Peyer's patch (tissue), 4 donors: ENCODE results near the gene TRIM63. TPM values are rescaled to one million over a fixed set of nuclear protein-coding genes. Genes with fewer than 3 reads are reported as not detected.
A peak's percentile ranks its signal among the peaks of the same experiment; 100 is the strongest.

Experiments used
- DNase-seq, 3 donors: peaks; one replicate each; pipeline ENCODE4 v3.0.0-alpha.2; 2017 to 2019
- H3K27ac ChIP-seq, 4 donors: fragments of 200-600 bp; sonication (generic); one replicate each; pipeline ENCODE4 v1.5.1; 2016 to 2019
- H3K27me3 ChIP-seq, 2 donors: fragments of 200-600 bp; sonication (generic); one replicate each; pipeline ENCODE4 v1.5.1; 2019
- H3K36me3 ChIP-seq, 3 donors: fragments of 200-600 bp; sonication (generic); one replicate each; pipeline ENCODE4 v1.5.1; 2016 to 2019
- H3K4me1 ChIP-seq, 4 donors: fragments of 200-600 bp; sonication (generic); one replicate each; pipeline ENCODE4 v1.5.1; 2016 to 2019
- H3K4me3 ChIP-seq, 4 donors: fragments of 200-600 bp; sonication (generic); 1 replicate in 3 of 4; 2 replicates in 1 of 4; pipeline ENCODE4 v1.5.1; 2016 to 2019; ENCODE audit warnings: mild to moderate bottlenecking in 1 of 4
- H3K9me3 ChIP-seq, 4 donors: fragments of 200-600 bp; sonication (generic); one replicate each; pipeline ENCODE4 v1.5.1; 2016 to 2019; ENCODE audit warnings: mild to moderate bottlenecking in 1 of 4
- POLR2A ChIP-seq, 2 donors: fragments of 450-650 bp; IDR thresholded peaks; one replicate each; pipeline ENCODE4 v1.5.1; 2017; ENCODE audit warnings: antibody characterized with exemption in 2 of 2, mild to moderate bottlenecking in 2 of 2, moderate library complexity in 2 of 2
- total RNA-seq, 4 donors: library from RNA; depleted of rRNA; stranded (reverse); fragments of >200 nt; gene quantifications; one replicate each; pipeline ENCODE4 v1.1.0, GENCODE V29; 2016
- TF ChIP-seq, protein P1 (sequence below), 6 experiments: fragments of 450-650 bp in 4 of 6; fragments of 200-600 bp in 2 of 6; sonication (generic) in 1 of 6; IDR thresholded peaks; one replicate each; pipeline ENCODE4 v1.5.1; 2017 to 2019; ENCODE audit warnings: antibody characterized with exemption in 6 of 6, mild to moderate bottlenecking in 3 of 6, moderate library complexity in 1 of 6

TRIM63 gene
- total RNA-seq, 4 donors from 2014 or later = 0.53 to 0.95 TPM; not detected in 2

GRCh38 chr1:26035959-26036755 is 31.3 kb downstream of the TRIM63 start:
- peak; percentile 72 to 93 (median 89) for DNase-seq
- TF ChIP-seq POLR2A (IDR thresholded peaks at IDR 0.05) = no peak
- TF ChIP-seq, protein P1, sequence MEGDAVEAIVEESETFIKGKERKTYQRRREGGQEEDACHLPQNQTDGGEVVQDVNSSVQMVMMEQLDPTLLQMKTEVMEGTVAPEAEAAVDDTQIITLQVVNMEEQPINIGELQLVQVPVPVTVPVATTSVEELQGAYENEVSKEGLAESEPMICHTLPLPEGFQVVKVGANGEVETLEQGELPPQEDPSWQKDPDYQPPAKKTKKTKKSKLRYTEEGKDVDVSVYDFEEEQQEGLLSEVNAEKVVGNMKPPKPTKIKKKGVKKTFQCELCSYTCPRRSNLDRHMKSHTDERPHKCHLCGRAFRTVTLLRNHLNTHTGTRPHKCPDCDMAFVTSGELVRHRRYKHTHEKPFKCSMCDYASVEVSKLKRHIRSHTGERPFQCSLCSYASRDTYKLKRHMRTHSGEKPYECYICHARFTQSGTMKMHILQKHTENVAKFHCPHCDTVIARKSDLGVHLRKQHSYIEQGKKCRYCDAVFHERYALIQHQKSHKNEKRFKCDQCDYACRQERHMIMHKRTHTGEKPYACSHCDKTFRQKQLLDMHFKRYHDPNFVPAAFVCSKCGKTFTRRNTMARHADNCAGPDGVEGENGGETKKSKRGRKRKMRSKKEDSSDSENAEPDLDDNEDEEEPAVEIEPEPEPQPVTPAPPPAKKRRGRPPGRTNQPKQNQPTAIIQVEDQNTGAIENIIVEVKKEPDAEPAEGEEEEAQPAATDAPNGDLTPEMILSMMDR (IDR thresholded peaks at IDR 0.05) = peak; percentile 98 to 100 (median 99)
- peak overlapping the region; percentile 61 to 93 (median 70) for H3K4me3 ChIP-seq
- H3K9me3 ChIP-seq = no peaks in the 10 kb centered on the region
- H3K27ac ChIP-seq = peak overlapping the region; percentile 63 to 85 (median 78)
- no peaks in the 10 kb centered on the region for H3K27me3 ChIP-seq
- H3K36me3 ChIP-seq = no peaks in the 10 kb centered on the region
- peaks cover 0 to 16% (median 6%) of the 10 kb centered on the region in 4 donors for H3K4me1 ChIP-seq

DNA sequence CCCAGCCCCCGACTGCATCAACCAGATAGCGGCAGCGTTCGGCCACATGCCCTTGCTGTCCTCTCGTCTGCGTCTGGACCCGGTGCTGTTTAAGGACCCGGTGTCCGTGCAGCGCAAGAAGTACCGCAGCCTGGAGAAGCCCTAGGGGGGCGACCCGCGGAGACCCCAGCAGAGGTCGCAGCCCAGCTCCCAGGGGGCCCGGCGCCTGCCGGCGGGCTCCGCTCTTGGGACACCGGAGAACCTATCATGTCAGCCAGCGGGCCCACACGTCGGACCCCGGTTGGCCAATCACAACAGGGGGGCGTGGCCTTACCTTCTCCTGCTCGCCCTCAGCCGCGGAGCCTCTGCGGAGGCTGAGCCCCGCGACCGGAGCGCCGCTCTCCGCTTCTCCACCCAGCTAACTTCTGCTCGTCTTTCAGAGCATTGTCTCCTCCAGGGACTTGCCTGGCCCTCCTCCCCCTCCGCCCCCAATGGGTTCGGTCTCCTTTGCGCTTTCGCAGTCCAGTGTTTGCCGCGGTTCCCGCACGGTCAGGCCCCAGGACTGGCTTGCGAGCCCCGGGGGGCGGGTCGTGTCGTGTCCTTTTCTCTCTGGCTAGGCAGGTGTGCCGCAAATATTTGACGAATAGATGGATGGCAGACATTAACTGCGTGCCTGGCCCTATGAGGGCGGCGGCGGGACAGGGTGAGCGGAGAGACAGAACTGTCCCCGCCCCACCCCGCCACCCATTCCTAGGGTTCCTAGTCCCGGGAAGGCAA is 32.0 kb downstream of the TRIM63 start:
- H3K4me3 ChIP-seq = peak overlapping the region; percentile 61 to 93 (median 70)
- H3K27ac ChIP-seq = peak overlapping the region; percentile 63 to 85 (median 78)
- TF ChIP-seq, protein P1 (IDR thresholded peaks at IDR 0.05) = no peak
- peak; percentile 31 to 65 for TF ChIP-seq POLR2A (IDR thresholded peaks at IDR 0.05)
- no peaks in the 10 kb centered on the region for H3K9me3 ChIP-seq
- H3K36me3 ChIP-seq = no peaks in the 10 kb centered on the region
- no peaks in the 10 kb centered on the region for H3K27me3 ChIP-seq
- peak; percentile 95 to 98 (median 98) for DNase-seq
- peaks cover 0 to 16% (median 6%) of the 10 kb centered on the region in 4 donors for H3K4me1 ChIP-seq

- Histone ChIP-seq H3K9me3 (no peaks in the 10 kb centered on the region), H3K36me3 (no peaks in the 10 kb centered on the region), H3K4me1 (peaks cover 0 to 16% (median 6%) of the 10 kb centered on the region in 4 donors), H3K27ac (peak overlapping the region in 3 of 4 donors; percentile 73 to 85 (median 82)), H3K27me3 (no peaks in the 10 kb centered on the region), H3K4me3 (peak overlapping the region; percentile 61 to 93 (median 70))
- TF ChIP-seq POLR2A (IDR thresholded peaks at IDR 0.05) = no peak
- no peak for DNase-seq
Observed at GRCh38 chr1:26034504-26035202, 32.8 kb downstream of the TRIM63 start.

GRCh38 chr1:26032656-26033357 is 34.6 kb downstream of the TRIM63 start:
- TF ChIP-seq, protein P1 (IDR thresholded peaks at IDR 0.05) = no peak
- no peak for TF ChIP-seq POLR2A (IDR thresholded peaks at IDR 0.05)
- Histone ChIP-seq H3K27ac (no peak overlapping the region), H3K9me3 (no peaks in the 10 kb centered on the region), H3K27me3 (no peaks in the 10 kb centered on the region), H3K4me3 (no peak overlapping the region), H3K4me1 (peaks cover 0 to 16% (median 6%) of the 10 kb centered on the region in 4 donors), H3K36me3 (no peaks in the 10 kb centered on the region)
- DNase-seq = no peak

DNA sequence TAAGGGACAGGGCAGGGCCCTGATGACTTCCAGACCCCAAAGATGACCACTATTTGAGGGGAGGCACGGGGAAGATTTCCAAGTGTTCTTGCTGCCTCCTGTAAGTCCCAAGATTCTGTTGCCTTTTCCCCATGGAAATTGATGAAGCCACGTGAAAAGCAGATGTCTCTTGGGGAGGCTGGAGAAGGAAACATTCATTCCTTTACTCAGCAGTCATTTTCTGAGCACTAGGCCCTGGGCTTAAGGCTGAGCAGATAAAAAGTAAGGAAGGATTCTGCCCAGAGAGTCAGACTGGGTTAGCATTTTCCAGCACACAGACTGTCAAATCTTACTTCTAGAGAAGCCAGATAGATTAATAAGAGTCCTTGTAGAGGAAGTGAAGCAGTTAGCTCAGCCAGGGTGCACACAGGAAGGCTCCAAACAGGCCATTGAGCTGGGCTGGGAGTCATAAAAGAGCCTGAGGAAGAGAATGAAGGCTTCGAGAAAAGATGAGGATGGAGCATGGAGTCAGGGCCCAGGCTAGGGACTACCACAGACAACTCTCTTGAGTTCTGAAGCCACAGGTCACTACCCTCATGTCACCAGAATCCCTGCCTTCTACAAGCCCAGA is 35.7 kb downstream of the TRIM63 start:
- Histone ChIP-seq H3K36me3 (no peaks in the 10 kb centered on the region), H3K27me3 (no peaks in the 10 kb centered on the region), H3K9me3 (no peaks in the 10 kb centered on the region), H3K4me1 (peaks cover 0 to 15% (median 6%) of the 10 kb centered on the region in 4 donors), H3K4me3 (no peak overlapping the region), H3K27ac (no peak overlapping the region)
- TF ChIP-seq, protein P1 (IDR thresholded peaks at IDR 0.05) = no peak
- TF ChIP-seq POLR2A (IDR thresholded peaks at IDR 0.05) = no peak
- no peak for DNase-seq
